GM18951 (cell line): Measurements from ENCODE around the gene RNASE1.
"Not testable (repeated sequence)": the region's sequence is repeated elsewhere in the genome, so short reads cannot be mapped to it uniquely, and the experiment has no call there.

Experiments used
- POLR2A ChIP-seq: IDR thresholded peaks from 4 replicates; pipeline ENCODE4 v1.6.1; 2011; ENCODE audit warnings: mild to moderate bottlenecking; ENCODE audit not compliant: insufficient read length, insufficient read depth; ENCODE audit errors: extremely low read depth
- in situ Hi-C: fragments of 300-500 bp; cut with MboI; formaldehyde crosslinking; loops from one replicate; pipeline ENCODE4 v1.12.0; 2022; ENCODE audit warnings: low sequenced_read_pairs, mixed read lengths, inconsistent platforms; ENCODE audit not compliant: unreplicated experiment

RNASE1 gene

DNA sequence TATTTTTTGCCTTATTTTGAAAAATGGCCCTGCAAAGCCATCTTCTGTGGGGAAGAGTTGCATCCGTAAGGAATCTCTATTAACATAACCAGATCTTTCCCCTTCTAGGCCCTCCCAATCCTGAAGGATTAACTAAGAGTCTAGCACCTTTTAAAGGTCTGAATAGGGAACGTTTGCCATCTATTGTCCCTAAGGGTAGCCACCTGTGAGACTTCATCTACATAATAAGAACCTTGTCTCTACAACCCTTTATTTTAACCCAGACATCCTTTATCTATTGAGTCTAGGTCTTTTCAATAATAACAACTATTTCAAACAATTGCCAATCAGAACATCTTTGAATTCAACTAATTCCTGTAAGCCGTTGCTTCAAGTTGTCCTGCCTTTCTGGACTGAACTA lies 30.0 kb downstream of the RNASE1 start:
- no peak for TF ChIP-seq POLR2A
- in situ Hi-C loops: no loop called here

DNA sequence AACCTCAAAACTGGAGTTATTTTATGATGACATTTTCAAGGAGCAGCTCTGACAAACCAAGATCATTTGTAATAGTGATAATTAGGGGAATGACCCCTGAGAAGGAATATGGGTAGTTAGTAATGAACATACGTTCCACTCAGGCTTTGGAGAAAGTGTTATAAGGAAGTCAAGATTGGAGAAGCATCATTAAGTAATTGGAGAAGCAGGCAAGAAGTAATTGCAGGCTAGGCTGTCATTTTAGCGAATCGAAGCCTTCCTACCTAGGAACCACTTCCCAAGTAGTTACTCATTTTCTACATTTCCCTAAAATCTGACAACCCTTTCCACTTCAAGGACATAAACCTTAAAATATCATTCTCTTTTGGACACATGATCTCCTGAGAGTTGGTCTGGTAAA lies 33.2 kb downstream of the RNASE1 start:
- in situ Hi-C loops: no loop called here
- no peak for TF ChIP-seq POLR2A

DNA sequence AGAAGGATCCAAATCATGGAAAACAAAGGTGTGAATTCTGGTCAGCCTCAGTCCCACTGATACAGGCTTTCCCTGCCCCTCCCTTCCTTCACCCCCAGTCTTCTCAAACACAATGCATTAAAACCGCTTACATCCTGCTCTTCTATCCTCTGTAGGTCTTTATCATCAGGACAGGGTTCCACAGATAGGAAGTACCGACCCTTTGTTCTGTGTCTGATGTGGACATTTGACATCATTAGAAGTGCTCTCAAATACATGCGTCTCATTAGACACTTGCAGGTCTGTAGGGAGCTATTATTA lies 34.1 kb downstream of the RNASE1 start:
- in situ Hi-C loops: no loop called here
- no peak for TF ChIP-seq POLR2A

DNA sequence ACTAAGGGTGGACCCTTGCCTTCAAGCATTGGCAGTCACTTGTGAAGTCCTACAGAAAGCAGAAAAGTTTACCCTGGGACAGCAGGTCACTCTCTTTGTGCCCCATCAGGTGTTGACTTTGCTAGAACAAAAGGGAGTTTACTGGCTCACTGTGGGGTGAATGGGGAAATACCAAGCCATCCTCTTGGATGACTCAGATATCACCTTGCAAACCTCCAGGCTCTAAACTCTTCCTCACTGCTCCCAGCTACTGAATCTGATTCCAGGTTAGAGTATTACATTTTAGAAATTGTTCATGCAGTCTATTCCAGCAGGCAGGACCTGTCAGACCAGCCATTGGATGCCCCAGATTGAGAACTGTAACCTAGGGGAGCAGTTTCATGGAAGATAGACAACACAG lies 41.7 kb downstream of the RNASE1 start:
- no peak for TF ChIP-seq POLR2A
- in situ Hi-C loops: no loop called here

DNA sequence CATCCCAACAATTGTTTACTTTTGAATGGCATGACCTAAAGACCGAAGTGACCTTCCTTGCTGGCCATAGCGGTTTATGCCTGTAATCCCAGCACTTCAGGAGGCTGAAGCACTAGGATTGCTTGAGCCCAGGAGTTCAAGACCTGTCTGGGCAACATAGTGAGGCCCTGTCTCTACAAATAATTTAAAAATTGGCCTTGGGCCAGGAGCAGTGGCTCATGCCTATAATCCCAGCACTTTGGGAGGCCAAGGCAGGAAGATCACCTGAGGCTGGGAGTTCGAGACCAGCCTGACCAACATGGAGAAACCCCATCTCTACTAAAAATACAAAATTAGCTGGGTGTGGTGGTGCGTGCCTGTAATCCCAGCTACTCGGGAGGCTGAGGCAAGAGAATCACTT lies 43.2 kb downstream of the RNASE1 start:
- in situ Hi-C loops: not testable (repeated sequence)

DNA sequence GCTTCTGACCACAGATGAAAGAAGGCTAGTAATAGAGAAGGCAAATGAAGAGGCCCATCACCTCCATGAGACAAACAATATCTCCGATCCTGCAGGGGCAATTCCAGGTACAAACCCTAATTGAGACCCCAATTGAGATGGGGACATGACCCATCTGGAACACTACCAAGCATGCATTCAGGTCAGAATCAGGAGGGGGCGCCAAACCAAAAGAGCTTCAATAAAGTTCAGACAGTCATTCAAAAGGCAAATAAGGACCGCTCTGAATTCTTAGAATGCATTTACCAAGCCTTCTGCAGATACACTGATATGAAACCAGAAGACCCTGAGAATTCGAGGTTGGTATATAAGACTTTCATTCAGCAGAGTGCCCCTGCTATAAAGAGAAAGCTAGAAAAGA lies 44.7 kb downstream of the RNASE1 start:
- no peak for TF ChIP-seq POLR2A

DNA sequence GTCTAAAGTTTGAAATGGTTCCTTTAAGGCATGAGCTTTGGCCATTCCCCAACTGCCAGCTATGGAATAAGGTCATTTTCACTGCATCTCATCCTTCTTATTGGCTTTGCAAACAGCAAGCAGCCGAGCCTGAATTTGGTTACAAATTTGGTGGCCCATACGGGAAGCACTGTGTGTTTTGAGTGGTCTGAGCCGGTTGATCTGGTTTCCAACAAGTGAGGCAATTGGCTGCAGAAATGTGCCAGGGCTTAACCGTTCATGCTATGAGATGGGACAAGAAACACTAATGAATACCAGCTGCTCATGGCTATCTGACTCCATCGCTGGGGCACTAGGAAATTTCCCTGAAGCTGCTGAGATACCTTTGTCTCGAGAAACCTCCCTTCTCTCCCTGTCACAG lies 47.6 kb downstream of the RNASE1 start:
- no peak for TF ChIP-seq POLR2A
- in situ Hi-C loops: no loop called here

More for the DNA sequence above, 44.7 kb downstream of the RNASE1 start:
- in situ Hi-C loops: no loop called here

DNA sequence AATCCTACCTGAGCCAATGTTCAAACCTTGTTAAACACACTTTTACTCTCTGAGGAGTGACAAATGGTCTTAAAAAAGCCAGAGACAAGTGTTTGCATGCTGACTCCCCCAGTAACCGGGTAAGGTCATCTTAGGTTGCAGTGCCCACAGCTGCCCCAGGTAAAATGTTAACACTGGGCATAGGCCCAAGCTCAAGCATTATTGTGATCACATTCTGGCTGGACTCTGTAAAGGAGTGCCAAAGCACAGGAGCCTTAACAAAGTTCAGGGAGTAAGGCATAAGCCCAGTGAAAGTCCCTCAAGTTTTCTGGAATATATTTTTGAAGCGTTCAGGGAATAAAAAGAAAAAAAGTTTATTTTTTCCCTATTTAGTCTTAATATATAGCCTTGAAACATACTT lies 48.3 kb downstream of the RNASE1 start:
- in situ Hi-C loops: no loop called here
- no peak for TF ChIP-seq POLR2A

DNA sequence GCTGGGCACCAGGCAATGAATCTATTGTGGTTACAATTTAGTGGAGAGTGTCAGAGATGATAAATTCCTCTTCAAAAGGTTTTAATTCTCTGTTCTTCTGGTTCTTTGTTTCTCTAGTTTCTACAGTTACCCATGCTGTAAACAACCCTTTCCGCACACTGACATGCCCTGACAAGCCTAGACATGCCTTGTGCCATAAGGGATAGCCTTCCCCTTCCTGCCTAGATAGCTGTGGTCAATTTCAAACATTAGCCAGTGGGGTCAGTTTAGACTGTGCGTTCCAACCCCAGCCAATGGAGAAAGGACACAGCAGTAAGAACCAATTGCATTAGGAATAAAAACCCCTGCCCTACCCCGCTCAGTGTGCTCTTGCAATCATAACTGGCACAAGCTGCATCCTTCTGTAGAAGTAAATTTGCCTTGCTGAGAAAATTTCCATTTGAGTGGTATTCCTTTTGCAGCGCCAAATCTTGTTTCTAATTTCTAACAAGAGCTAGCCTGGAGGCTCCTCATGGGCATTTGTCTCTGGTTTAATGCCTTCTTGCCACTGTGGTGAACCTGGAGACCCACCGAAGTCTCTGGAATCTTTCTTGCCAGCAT lies 50.6 kb downstream of the RNASE1 start:
- in situ Hi-C loops: no loop called here
- TF ChIP-seq POLR2A: no peak
